ENCODE data around the gene MCUB. TPM values are rescaled to one million over a fixed set of nuclear protein-coding genes. Genes with fewer than 3 reads are reported as not detected.
A peak's percentile ranks its signal among the peaks of the same experiment; 100 is the strongest.
"Not testable (repeated sequence)": the region's sequence is repeated elsewhere in the genome, so short reads cannot be mapped to it uniquely, and the experiment has no call there.

Gene MCUB, protein sequence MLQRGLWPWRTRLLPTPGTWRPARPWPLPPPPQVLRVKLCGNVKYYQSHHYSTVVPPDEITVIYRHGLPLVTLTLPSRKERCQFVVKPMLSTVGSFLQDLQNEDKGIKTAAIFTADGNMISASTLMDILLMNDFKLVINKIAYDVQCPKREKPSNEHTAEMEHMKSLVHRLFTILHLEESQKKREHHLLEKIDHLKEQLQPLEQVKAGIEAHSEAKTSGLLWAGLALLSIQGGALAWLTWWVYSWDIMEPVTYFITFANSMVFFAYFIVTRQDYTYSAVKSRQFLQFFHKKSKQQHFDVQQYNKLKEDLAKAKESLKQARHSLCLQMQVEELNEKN
- total RNA-seq, result 69.4 and 163 TPM in 2 replicates

DNA sequence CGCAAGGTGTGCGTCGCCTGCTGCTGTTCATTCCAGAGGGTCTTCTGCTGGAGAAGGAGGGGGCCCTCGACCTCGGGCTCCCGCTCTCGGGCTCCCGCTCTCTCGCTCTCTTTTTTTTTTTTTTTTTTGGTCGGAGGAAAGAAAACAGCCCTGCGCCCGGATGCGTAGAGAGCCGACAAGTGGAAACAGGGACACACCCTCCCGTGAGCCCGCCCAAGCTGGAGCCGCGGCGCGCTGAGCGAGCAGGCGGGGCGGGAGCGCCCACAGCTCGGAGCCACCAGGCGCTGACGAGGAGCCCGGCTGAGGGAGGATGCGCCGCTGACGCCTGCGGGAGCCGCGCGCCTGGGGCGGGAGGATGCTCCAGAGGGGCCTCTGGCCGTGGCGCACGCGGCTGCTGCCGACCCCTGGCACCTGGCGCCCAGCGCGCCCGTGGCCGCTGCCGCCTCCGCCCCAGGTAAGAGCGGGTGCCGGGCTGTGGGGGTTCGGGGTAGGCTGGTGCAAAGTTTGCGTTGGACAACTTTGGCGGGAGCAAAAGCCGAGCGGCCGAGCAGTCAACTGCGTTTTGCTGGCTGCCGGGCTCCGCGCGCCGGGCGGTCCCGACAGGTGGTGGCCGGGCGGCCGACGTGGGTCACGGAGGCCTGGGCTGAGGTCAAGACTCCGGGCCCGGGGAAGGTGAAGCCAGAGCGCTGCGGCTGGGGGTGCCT, at the start of gene MCUB:
MCUB (plus strand) TSS at position 264 of the 704 bp plus-strand sequence; CDS start at position 356, 92 bp downstream.
- DNase-seq, result peak; percentile 94

DNA sequence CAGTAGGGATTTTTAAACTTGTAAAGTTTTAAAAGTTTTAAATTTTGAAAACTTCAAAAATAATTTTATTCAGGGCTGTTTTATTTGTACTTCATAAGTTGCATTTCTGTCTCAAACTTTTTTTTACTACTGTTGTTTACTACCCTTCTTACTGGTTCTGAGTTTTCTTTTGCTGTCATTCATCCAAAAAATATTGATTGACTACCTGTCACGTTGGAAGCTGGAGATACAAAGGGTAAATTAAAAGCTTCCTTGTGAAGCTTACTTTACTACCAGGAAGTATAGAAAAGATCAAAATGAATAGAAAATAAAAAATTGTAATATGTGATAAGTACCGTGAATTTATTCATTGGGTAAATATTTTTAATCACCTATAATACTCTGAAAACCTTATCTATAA, 49.4 kb upstream of the MCUB start:
- DNase-seq, result no peak

DNA sequence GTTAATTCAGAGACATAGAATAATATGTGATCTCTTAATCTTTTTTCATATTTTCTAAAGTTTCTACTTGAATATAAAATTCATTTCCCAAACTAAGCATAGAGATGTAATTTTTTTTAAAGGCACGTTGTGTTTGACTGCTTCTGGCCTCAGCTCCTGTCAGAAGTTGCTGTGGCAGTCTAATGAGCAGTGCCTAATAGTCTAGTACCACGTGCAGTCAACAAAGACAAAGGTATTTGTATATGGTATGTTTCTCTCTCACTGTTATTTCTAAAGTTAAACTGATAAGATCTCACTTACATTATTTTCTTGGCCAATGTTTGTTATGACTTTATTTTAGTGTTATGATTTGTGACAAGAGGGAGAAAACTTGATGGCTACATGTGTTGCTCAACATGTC, 48.6 kb upstream of the MCUB start:
- no peak for DNase-seq

DNA sequence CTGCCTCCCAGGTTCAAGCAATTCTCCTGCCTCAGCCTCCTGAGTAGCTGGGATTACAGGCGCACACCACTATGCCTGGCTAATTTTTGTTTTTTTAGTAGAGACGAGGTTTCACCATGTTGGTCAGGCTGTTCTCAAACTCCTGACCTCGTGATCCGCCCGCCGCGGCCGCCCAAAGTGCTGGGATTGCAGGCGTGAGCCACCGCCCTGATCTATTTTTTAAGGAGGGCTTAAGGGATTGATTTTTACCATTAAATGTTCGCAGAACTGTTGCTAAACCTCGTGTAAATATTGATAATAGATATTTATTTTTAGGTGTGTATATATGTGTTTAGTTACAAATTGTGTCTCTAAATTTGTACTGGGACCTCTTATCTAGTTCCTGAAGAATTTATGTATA, 46.7 kb upstream of the MCUB start:
- DNase-seq, result not testable (repeated sequence)

DNA sequence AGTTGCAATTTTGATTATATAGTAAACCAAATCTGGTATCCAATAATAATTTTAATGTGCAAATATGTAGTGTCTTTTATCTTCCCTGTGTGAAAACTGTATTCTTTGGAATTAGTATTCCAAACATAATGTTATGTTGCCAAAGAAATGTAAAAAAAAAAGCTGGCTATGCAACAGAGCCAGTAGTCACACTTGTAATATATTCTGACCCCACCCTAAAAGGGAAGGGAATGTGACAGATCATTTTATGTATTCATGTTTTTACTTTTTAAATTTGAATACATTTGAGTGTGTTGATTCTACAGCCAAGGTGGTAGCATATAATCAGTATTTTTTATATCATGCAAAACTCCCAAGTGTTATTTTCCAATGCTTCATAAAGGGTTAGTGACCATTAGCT, 27.9 kb upstream of the MCUB start:
- DNase-seq, result no peak

DNA sequence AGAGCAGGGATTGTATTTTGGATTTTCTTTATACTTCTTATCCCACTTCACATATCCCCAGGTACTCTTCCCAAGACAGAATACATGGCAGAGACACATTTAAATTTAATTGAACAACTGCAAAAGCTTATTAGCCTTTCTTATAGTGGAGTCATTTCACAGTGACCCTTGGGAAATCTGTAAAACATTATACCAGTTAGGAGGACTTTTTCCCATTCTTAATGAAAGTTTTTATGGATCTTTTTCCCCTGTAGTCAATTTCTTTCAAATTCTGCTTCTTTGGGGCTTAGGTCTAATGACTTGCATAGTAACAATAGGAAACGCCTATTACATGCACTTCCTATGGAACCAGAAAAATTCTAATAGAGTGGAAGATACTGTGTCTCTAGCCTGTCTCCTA, 14.6 kb upstream of the MCUB start:
- DNase-seq, result no peak

DNA sequence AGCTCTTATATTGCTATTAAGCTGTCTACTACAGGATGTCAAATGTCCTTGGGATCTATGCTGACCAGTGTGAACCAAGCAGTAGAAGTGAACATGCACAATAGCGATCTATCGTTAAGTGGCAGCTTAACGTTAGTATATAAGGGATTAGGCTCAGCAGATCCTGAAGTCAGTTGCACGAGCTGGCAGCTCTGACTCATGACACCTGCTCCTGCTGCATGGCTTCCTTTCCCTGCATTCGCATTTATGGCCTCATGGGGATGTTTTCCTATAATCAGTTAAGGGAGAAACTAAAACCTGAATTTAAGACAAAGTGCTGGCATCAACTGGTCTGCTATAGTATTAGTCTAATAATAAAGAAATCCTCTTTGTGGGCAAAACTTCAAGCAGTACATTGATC, 12.7 kb upstream of the MCUB start:
- DNase-seq, result peak; percentile 62

DNA sequence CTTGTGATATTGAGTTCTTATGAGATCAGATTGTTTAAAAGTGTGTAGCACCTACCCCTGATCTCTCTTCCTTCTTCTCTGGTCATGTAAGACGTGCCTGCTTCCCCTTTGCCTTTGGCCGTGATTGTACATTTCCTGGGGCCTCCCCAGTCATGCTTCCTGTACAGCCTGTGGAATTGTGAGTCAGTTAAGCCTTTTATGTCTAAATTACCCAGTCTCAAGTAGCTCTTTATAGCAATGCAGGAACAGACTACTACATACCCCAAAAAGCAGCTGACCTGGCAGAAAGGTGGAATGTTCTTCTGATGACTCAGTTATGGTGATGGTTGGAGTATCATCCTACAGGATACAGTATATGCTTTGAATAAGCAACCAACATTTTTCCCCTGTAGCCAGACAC, 11.4 kb upstream of the MCUB start:
- DNase-seq, result peak; percentile 98

DNA sequence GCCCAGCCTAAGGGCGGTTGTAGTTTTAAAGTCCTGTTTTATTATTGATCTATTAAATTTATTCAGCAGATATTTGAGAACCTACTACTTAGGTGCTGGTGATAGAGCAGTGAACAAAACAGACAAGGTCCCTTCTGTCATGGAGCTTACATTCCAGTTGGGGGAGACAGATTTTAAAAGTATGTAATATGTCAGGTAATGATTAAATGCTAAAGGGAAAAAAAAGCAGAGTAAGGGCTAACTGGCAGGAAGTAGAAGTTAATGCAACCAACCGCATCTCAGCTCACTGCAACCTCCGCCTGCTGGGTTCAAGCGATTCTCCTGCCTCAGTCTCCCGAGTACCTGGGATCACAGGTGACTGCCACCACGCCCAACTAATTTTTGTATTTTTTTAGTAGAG, 7.8 kb upstream of the MCUB start:
- no peak for DNase-seq

DNA sequence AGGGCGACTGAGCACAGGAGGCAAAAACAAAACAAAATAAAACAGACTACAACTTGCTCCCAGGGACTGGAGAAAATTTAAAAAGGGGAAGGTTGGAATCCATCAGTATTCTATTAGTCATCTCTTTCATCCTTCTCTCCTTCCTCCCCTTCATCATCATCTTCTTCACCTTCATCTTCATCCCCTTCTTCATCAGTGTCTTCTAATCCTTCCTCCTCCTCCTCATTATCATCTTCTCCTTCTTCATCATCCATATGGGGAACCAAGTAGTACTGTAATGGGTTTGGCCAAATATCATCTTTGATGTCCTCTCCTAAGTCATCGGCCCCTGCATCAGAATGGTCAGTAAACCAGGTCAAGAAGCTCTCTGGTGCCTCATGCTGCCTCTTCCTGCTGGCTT, 6.9 kb upstream of the MCUB start:
- DNase-seq, result no peak

DNA sequence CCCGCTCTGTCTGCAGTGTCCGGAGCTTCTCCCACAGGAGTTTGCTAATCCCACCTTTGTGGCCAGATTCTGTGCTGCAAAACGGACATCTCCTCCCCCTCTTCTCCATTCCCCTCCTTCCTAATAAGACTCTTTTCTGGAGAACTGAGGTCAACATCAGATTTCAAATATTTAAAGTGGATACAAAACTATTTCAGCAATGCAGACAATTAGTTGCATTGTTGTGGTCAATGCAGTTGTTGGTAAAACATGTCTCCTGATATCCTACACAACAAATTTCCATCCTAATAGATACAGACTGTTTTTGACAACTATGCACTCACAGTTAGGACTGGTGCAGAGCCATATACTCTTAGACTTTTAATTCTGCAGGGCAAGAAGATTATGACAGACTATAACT, 5.1 kb upstream of the MCUB start:
- no peak for DNase-seq

DNA sequence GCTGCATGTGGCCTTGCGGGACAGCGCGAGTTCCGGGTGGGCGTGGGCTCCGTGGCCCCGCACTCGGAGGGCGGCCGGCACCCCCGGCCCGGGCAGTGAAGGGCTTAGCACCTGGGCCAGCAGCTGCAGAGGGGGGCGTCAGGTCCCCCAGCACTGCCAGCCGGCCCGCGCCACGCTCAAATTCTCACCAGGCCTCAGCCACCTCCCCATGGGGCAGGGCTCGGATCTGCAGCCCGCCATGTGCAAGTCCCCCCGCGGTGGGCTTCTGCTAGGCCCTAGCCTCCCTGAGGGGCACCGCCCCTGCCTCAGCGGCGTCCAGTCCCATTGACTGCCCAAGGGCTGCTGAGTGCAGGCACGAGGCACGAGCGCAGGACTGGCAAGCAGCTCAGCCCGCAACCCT, 2.6 kb upstream of the MCUB start:
- DNase-seq, result no peak

DNA sequence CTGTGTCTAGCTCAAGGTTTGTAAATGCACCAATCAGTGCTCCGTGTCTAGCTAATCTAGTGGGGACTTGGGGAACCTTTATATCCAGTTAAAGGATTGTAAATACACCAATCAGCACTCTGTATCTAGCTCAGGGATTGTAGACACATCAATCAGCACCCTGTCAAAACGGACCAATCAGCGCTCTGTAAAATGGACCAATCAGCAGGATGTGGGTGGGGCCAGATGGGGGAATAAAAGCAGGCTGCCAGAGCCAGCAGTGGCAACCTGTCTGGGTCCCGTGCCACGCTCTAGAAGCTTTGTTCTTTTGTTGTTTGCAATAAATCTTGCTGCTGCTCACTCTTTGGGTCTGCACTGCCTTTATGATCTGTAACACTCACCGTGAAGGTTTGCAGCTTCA, 2.0 kb upstream of the MCUB start:
- not testable (repeated sequence) for DNase-seq

DNA sequence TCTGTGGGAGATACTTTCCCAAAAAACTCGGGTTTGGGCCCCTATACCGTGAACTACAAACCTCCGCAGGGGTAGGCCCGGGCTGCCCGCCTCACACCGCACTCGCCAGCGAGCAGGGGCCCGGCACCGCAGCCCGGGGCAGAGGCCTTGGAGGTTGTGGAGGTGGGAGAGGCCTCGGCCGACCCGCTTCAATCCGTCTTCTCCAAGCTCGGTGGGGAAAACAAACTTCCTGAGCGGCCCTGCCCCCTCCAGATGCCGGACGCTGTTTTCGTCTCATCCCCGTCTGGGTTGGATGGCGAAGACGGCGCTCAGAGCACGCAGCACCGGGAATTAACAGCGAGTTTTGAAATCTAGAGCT, 442 bp upstream of the MCUB start:
- DNase-seq, result peak; percentile 58

DNA sequence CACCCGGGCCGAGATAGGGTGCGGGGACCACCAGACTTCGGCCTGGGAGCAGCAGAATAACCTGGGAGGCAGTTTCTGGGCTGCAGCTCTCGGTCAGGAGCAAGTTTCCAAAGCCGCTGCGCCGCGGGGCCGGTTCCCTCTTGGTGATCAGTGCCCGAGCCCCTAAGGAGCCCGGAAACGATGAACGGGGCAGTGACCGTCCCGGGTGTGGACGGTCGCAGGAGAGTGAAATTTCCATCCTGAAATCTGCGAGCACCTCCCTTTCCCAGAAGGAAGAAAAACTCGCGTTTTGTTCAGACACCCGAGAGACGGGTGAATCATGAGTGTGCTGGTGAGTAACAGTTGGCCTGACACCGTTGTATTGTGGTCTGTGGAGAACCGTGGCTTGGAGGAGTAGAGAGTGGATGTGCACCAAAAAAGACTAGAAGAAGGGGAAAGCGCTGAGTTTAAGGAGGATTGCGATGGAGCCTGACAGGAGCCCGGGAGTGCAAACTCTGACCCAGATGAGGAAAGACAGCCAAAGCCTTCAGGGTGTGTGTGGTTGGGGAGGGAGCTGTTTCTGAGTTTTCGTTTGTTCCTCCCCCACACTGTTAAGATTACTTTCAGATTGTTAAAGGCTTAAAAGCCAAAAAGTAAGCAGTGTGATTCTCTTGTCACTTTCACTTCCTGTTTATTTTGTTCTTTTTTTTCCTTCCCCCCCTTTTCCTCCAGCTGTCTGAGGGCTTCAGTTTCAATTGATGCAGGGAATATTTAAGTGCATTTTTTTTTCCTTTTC, 828 bp downstream of the MCUB start:
- peak; percentile 79 for DNase-seq

DNA sequence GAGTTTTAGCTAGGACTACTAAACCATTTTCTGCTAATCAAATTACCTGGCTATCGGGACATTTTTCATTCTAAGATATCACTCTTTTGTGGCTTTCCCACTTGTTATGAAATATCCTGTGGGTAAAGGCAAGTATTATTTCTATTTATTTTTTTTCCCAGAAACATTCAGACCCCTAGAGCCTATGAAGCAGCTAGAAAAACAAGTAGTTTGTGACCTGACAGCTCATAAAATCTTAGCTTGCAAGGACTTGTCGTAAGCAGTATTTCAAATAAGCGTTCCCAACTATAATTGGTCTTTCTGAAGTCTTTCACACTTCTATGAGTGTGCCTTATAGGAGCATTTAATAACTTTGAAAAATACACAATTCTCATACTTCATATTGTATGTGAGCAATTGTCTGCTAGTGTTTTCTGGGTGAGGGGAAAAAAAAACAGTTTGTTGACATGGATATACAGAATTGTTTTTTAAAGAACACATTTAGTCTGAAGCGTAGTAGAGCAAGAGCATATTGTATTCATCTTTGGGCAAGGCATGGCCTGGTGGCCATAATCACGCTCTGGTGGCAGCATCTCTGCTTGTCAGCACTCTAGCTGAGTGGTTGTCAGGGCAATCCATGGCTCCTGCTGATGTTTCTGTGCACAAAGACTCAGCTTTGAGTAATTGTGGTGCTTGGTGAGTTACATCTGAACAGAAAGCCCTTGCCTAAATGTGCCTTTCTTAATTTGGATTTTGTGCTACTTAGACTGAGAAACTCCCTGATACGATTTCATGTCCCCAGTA, 2.6 kb downstream of the MCUB start:
- no peak for DNase-seq

DNA sequence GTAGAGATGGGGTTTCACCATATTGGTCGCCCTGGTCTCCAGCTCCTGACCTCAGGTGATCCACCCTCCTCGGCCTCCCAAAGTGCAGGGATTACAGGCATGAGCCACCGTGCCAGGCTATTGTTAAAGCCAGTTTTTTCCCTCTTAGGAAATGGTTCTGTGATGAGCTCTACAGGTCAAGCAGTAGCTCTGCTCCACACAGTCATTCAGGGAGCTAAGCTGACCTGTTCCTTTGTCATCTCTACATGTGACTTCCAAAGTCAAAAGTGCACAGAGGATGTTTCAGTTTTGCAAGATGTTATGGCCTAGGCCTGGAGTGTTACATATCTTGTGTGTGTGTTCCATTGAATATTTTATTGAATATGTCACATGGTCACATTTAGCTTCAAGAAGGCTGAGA, 11.4 kb downstream of the MCUB start:
- DNase-seq, result no peak

DNA sequence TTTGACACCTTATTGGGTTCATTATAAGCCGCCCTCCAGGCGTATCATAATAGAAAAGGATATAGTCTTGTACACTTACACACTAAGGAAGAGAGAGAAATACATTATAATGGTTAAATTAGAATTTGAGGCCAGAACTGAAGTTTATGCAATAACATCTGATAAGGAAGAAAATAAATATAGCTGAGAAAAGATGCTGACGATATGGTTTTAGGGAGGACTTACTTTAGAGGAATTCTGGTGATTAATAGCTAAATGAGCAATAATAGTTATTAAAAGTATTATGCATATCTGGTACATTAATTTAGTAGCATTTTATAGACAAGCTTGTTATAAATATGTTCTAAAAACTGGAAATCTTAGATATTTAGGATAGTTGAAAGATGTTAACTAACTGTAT, 12.1 kb downstream of the MCUB start:
- DNase-seq, result no peak

DNA sequence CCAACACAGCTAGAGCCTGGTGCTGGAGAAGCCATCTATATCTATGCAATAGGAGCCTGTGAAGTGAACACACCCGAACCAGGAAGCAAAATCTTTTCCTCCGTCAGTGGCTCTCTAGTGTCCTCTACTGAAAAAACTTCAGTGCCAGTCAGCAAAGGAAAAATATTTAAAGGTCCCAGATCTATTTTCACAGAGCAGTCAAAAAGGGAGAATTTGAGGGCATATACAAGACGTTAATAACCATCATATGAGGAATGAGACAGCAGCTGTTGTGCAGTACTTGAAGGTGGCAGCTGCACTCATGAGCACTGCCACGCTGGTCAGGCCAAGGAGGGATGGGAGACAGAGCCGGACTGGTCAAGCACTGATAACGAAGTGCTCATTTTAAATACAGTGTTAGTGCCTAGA, 14.4 kb downstream of the MCUB start:
- DNase-seq, result peak; percentile 72

DNA sequence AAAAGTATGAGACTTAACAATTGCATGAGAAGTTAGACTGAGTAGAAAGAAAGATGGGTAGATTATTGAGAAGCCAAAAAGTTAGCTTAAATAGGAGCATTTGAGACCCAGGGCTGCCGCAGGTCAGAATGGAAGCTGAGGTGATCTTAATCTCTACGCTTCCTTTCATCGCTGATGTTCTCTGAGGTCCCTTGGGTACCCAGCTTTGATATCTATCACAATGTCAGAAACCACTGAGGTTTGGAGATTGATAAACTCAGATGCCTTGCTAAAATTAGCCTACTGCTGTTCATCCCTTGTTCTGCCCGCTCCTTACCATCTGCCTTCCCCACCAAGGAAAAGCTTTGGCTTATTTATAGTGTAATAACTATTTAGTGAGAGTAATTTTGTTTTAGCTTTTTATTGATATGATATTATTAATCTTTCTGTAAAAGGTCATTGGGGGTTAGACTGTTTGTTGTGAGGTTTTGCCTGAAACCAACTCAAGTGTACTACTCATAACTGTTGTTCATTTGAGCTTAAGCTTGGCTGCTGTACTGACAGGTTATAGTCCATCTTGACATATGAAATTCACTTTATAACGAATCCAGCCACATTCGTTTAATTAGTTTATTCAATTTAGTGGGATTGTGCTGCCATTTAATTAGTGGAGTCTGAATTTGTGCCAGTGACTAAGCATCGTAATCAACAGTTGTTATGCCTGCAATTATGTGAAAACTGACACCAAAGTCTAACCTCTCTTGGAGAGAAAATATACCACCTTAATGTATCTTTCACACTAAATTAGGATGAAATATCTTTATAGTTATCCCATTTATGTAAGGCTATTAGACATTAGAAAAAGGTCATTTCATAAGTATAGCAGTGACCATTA, 15.1 kb downstream of the MCUB start:
- DNase-seq, result no peak

DNA sequence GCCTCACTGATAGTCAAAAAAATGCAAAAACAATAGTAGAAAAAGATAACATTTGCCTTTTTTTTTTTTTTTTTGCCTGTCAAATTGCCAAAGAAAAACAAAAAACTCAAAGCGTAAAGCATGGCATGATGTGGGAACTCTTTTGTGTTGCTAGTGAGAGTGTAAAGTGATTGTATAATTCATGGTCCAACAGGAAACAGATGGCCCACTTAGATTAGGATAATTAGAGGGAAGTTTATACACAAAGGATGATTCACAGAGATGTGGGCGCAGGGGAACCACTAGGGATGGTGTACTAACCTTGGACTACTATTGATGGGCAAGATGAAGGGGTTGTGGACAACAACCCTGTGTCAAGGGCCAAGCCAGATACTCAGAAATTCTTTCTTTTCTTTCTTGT, 16.4 kb downstream of the MCUB start:
- peak; percentile 99 for DNase-seq

DNA sequence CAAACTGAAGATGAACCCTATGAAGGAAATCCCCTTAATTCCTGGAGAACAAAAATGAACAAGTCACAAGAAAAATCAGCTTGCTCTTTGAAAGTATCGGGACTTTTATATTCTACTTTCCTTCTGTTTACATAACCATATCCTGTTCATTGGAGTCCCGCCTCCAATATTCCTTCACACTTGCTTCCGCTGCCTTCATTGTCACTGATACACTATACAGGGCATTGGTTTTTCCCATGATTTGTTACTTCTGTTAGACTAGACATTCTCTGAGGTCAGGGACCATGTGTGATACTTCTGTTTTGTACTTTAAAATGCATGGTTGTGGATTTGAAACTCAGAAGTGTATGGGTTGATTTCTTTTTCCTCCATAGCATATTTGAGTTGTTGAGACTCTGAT, 18.8 kb downstream of the MCUB start:
- peak; percentile 44 for DNase-seq

All from dermis blood vessel endothelial cell (primary cell).